ENCODE data around the gene CWC25.

GRCh38 chr17:38766341-38766740, 58.8 kb downstream of the CWC25 start:
- no peak for TF ChIP-seq CTCF (IDR thresholded peaks at IDR 0.05)
- TF ChIP-seq ZFX (IDR thresholded peaks at IDR 0.05; ENCODE audit: borderline replicate concordance) = no peak

All from 22Rv1 (cell line).